Calu3 (cell line): ENCODE data around the gene TNS2. TPM values are rescaled to one million over a fixed set of nuclear protein-coding genes. Genes with fewer than 3 reads are reported as not detected.

Experiments used
- BruUV-seq: library from RNA; stranded (reverse); fragments of 400-500 nt; replicated peaks from 2 replicates; lab custom pipeline; 2021; lab: Mats Ljungman, UMichigan
- CTCF ChIA-PET: fragments of 300-600 bp; sonication (Branson Sonifier 250); formaldehyde crosslinking; loops from one replicate; lab custom pipeline; 2022; ENCODE audit warnings: antibody characterized with exemption; lab: Charles Lee
- DNase-seq: peaks from one replicate; pipeline ENCODE4 v3.0.0; 2022
- H3K27ac Mint-ChIP-seq: one replicate; pipeline ENCODE4 v1.8.0; 2022; ENCODE audit warnings: mixed read lengths; ENCODE audit not compliant: unreplicated experiment
- H3K27me3 Mint-ChIP-seq: one replicate; pipeline ENCODE4 v1.8.0; 2022; ENCODE audit warnings: mixed read lengths; ENCODE audit not compliant: unreplicated experiment
- H3K36me3 Mint-ChIP-seq: one replicate; pipeline ENCODE4 v1.8.0; 2022; ENCODE audit warnings: mild to moderate bottlenecking, moderate library complexity, mixed read lengths; ENCODE audit not compliant: insufficient read depth, unreplicated experiment
- H3K4me1 Mint-ChIP-seq: one replicate; pipeline ENCODE4 v1.8.0; 2022; ENCODE audit warnings: mild to moderate bottlenecking, low read depth, mixed read lengths; ENCODE audit not compliant: unreplicated experiment
- H3K4me3 Mint-ChIP-seq: one replicate; pipeline ENCODE4 v1.8.0; 2022; ENCODE audit warnings: mild to moderate bottlenecking, low read depth, moderate library complexity, mixed read lengths; ENCODE audit not compliant: unreplicated experiment
- H3K9me3 Mint-ChIP-seq: one replicate; pipeline ENCODE4 v1.8.0; 2022; ENCODE audit warnings: low read depth, mixed read lengths; ENCODE audit not compliant: unreplicated experiment
- intact Hi-C: fragments of 100-400 bp; cut with micrococcal nuclease; formaldehyde crosslinking; loops from one replicate; pipeline ENCODE4 v1.10.0; 2022; ENCODE audit not compliant: unreplicated experiment
- total RNA-seq: library from RNA; stranded (reverse); gene quantifications from 2 replicates; pipeline ENCODE4 v1.2.3, GENCODE V29; 2022
- TF ChIP-seq, protein P1 (sequence below): fragments of 200-600 bp; IDR thresholded peaks from one replicate; pipeline ENCODE4 v1.8.0; 2022; ENCODE audit warnings: antibody characterized with exemption; ENCODE audit not compliant: unreplicated experiment

TNS2 gene
- total RNA-seq, 1 experiment from 2014 or later: 1.3 TPM

DNA sequence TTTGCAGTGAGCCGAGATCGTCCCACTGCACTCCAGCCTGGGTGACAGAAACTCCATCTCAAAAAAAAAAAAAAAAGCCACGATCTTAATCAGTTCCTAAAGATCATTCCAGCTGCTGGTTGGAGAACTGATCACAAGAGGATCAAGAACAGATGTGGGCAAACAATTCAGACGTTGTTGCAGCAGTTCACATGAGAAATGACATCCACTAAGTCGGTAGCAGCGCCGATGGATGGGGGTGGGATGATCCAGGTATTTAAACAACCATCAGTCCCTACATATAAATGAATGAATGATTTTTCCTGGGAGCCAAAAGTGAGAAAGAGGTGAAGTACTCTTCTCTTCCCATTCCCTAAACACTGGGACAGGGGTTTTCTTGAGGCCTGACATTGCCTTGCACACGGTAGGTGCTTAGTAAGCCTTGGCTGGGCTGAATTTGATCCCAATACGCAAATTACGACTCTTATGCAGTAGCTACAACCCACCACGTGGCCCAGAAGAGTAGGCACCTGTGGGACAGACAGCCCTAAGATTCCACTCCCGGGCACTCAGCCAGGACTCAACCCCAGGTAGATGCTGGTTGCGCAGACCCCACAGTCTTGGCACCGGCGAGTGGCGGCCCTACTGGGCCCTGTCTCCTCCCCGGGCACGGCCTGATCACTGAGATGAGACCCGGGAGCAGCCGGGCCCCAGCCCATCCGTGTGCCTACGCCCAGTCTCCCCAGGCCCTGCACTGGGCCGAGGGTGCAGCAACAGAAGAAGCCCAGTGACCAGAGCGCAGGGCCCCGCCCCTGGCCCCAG, 28.8 kb downstream of the TNS2 start:
- Mint-ChIP-seq H3K4me1 (no peaks in the 10 kb centered on the region), H3K36me3 (peaks cover 27% of the 10 kb centered on the region), H3K27ac (peak overlapping the region; percentile 89), H3K9me3 (no peaks in the 10 kb centered on the region), H3K27me3 (no peaks in the 10 kb centered on the region), H3K4me3 (peak overlapping the region; percentile 91)
- intact Hi-C loops: no loop called here
- TSS peak; percentile 59 for BruUV-seq
- TF ChIP-seq, protein P1, sequence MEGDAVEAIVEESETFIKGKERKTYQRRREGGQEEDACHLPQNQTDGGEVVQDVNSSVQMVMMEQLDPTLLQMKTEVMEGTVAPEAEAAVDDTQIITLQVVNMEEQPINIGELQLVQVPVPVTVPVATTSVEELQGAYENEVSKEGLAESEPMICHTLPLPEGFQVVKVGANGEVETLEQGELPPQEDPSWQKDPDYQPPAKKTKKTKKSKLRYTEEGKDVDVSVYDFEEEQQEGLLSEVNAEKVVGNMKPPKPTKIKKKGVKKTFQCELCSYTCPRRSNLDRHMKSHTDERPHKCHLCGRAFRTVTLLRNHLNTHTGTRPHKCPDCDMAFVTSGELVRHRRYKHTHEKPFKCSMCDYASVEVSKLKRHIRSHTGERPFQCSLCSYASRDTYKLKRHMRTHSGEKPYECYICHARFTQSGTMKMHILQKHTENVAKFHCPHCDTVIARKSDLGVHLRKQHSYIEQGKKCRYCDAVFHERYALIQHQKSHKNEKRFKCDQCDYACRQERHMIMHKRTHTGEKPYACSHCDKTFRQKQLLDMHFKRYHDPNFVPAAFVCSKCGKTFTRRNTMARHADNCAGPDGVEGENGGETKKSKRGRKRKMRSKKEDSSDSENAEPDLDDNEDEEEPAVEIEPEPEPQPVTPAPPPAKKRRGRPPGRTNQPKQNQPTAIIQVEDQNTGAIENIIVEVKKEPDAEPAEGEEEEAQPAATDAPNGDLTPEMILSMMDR: no peak
- CTCF ChIA-PET: interaction anchor here (0.6 to 2.5 kb wide), 13 partner anchors 12 to 413 kb away, joined by 3 to 17 read pairs (median 4); partner anchors contain the start of gene IGFBP6
- DNase-seq: no peak

DNA sequence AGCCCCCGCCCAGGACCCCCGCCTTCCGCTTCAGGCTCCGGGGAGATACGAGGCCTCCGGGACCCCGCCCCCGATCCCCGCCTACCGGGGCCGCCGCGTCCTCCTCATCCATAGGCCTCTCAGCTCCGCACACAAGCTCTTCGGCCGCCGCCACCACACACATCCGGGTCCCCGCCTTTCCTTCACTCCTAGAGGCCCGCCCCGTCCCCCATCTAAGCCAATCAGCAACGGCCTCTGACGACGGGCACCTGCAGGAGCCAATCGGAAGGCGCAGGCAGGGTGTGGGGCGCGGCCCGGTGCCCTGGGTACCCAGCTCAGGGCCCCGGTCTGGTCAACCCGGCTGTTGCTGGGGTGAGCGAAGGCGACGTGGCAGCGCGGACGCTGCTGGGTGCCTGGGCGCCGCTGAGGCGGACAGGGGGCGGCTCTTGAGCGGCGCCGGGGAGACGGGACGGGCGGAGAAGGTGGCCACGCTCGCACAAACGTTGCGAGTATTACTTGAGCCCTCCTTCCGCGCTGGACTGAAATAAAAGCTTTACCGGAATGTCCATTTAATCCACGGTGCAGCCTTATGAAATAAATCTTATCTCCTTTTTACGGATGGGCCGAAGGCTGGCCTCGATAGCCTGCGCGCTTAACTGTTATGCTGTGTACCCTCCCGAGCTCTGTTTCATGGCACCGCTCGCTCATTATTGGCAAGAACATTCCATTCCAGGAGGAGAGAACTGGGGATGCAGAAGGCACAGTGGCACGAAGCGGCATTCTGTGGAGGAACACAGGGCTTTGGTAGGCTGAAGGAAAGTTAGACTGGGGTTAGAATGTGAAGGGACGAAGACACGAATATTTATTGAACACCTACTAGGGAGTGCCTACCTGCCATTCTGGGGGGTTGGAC, 29.6 kb downstream of the TNS2 start, which contains the start of gene SPRYD3:
SPRYD3 (minus strand) TSS at position 165 of the 892 bp plus-strand sequence; CDS start at position 108, 57 bp downstream.
- DNase-seq: peak; percentile 93
- Mint-ChIP-seq H3K4me3 (peak within 1 kb of the TSS; percentile 91), H3K9me3 (no peaks in the 10 kb centered on the region), H3K4me1 (no peaks in the 10 kb centered on the region), H3K27me3 (no peaks in the 10 kb centered on the region), H3K27ac (peak within 1 kb of the TSS; percentile 89), H3K36me3 (peaks cover 27% of the 10 kb centered on the region)
- intact Hi-C loops: no loop called here
- CTCF ChIA-PET: interaction anchor here (0.6 to 2.5 kb wide), 13 partner anchors 11 to 412 kb away, joined by 3 to 17 read pairs (median 4); partner anchors contain the start of gene IGFBP6
- TSS peak; percentile 81 for BruUV-seq
- TF ChIP-seq, protein P1: no peak

DNA sequence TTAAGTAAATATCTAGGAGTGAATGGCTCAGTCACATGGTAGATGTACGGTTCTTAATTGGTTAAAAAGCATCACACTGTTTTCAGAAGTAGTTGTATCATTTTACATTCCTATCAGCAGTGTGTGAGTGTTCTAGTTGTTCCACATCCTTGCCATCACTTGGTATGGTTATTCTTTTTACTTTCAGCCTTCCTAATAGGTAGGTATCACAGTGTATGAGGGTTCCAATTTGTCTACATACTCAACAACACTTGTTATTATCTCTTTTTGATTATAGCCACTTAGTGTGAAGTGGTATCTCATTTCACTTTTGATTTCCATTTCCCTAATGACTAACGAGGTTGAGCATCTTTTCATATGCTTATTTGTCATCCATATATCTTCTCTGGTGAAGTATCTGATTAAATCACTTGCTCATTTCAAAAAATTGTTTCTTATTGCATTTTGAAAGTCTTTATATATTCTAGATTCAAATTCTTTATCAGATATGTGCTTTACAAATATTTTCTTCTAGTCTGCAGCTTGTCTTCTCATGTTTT, 32.8 kb downstream of the TNS2 start:
- Mint-ChIP-seq H3K27me3 (peaks cover 14% of the 10 kb centered on the region), H3K9me3 (no peaks in the 10 kb centered on the region), H3K4me1 (no peaks in the 10 kb centered on the region), H3K36me3 (peaks cover 18% of the 10 kb centered on the region), H3K4me3 (no peak overlapping the region), H3K27ac (no peak overlapping the region)
- no TSS peak for BruUV-seq
- intact Hi-C loops: no loop called here
- DNase-seq: no peak
- CTCF ChIA-PET: no interaction called here
- TF ChIP-seq, protein P1: no peak

DNA sequence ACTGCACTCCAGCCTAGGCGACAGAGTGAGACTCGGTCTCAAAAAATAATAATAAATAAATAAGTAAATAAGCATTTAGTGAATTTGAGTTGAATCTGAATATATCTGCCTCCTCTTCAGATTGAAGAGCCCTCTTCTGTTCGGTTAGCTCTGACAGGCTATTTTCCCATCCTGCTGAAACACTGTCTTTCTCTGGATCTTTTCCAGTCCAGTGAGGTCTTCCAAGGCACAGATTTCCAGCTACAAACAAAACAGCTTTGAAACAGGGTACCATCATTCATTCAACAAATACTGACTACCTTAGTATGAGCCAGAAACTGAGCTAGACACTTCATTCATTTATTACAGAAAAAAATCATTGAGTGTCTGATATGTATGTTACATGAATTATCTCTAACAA, 36.5 kb downstream of the TNS2 start:
- no peaks in the 10 kb centered on the region for H3K9me3 Mint-ChIP-seq
- no peak for DNase-seq
- no peaks in the 10 kb centered on the region for H3K36me3 Mint-ChIP-seq
- H3K27me3 Mint-ChIP-seq: peaks cover 24% of the 10 kb centered on the region
- no TSS peak for BruUV-seq
- no peak overlapping the region for H3K4me3 Mint-ChIP-seq
- intact Hi-C loops: no loop called here
- H3K27ac Mint-ChIP-seq: no peak overlapping the region
- CTCF ChIA-PET: no interaction called here
- no peaks in the 10 kb centered on the region for H3K4me1 Mint-ChIP-seq
- TF ChIP-seq, protein P1: no peak
